ENCODE results near the gene GP5.

DNA sequence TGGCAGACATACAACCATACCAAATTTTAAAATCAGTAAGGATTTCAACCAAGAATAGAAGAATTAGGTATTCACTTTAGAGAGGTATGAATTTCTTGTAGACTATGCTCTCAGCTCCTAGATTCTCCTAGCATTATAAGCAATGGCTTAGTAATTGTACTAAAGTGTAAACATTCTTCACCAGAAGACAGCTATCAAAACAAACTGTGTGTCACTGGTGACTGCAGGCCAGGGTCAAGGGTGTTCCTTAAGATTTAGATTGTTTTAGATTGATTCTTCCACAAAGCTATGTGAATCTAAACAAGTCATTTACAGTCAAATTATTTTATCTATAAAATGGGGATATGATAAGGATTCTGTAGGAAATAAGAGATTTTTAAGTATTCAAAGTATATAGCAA, 23.1 kb upstream of the GP5 start:
- TF ChIP-seq, protein P1, sequence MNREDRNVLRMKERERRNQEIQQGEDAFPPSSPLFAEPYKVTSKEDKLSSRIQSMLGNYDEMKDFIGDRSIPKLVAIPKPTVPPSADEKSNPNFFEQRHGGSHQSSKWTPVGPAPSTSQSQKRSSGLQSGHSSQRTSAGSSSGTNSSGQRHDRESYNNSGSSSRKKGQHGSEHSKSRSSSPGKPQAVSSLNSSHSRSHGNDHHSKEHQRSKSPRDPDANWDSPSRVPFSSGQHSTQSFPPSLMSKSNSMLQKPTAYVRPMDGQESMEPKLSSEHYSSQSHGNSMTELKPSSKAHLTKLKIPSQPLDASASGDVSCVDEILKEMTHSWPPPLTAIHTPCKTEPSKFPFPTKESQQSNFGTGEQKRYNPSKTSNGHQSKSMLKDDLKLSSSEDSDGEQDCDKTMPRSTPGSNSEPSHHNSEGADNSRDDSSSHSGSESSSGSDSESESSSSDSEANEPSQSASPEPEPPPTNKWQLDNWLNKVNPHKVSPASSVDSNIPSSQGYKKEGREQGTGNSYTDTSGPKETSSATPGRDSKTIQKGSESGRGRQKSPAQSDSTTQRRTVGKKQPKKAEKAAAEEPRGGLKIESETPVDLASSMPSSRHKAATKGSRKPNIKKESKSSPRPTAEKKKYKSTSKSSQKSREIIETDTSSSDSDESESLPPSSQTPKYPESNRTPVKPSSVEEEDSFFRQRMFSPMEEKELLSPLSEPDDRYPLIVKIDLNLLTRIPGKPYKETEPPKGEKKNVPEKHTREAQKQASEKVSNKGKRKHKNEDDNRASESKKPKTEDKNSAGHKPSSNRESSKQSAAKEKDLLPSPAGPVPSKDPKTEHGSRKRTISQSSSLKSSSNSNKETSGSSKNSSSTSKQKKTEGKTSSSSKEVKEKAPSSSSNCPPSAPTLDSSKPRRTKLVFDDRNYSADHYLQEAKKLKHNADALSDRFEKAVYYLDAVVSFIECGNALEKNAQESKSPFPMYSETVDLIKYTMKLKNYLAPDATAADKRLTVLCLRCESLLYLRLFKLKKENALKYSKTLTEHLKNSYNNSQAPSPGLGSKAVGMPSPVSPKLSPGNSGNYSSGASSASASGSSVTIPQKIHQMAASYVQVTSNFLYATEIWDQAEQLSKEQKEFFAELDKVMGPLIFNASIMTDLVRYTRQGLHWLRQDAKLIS (CRISPR knock-in tag; IDR thresholded peaks at IDR 0.05), result no peak
- no peak for TF ChIP-seq BRCA1 (IDR thresholded peaks at IDR 0.05)
- no peak for TF ChIP-seq BRCA1 (CRISPR knock-in tag; IDR thresholded peaks at IDR 0.05)
- TF ChIP-seq, protein P2, sequence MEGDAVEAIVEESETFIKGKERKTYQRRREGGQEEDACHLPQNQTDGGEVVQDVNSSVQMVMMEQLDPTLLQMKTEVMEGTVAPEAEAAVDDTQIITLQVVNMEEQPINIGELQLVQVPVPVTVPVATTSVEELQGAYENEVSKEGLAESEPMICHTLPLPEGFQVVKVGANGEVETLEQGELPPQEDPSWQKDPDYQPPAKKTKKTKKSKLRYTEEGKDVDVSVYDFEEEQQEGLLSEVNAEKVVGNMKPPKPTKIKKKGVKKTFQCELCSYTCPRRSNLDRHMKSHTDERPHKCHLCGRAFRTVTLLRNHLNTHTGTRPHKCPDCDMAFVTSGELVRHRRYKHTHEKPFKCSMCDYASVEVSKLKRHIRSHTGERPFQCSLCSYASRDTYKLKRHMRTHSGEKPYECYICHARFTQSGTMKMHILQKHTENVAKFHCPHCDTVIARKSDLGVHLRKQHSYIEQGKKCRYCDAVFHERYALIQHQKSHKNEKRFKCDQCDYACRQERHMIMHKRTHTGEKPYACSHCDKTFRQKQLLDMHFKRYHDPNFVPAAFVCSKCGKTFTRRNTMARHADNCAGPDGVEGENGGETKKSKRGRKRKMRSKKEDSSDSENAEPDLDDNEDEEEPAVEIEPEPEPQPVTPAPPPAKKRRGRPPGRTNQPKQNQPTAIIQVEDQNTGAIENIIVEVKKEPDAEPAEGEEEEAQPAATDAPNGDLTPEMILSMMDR (IDR thresholded peaks at IDR 0.05 in 2 of 3, conservative IDR thresholded peaks at IDR 0.05 in 1 of 3; ENCODE audit: insufficient read depth in 2 of 3, low read depth in 1 of 3, low read length in 3 of 3), result no peak
- TF ChIP-seq POLR2AphosphoS5 (IDR thresholded peaks at IDR 0.05; ENCODE audit: control insufficient read depth, insufficient read depth, low read depth, low read length), result no peak
- no peak for TF ChIP-seq FOXO4 (CRISPR knock-in tag; IDR thresholded peaks at IDR 0.05)
- TF ChIP-seq TCF3 (CRISPR knock-in tag; IDR thresholded peaks at IDR 0.05), result no peak
- TF ChIP-seq GABPA (tag; conservative IDR thresholded peaks at IDR 0.05; ENCODE audit: low read depth), result no peak
- TF ChIP-seq HNRNPL (IDR thresholded peaks at IDR 0.05; ENCODE audit: low read depth, low read length), result no peak

All from K562 (cell line).